ENCODE results near the gene SLC35B2.
A peak's percentile ranks its signal among the peaks of the same experiment; 100 is the strongest.

SLC35B2 gene

GRCh38 chr6:44217332-44218143 lies 39.8 kb downstream of the SLC35B2 start:
- TF ChIP-seq, protein P1, sequence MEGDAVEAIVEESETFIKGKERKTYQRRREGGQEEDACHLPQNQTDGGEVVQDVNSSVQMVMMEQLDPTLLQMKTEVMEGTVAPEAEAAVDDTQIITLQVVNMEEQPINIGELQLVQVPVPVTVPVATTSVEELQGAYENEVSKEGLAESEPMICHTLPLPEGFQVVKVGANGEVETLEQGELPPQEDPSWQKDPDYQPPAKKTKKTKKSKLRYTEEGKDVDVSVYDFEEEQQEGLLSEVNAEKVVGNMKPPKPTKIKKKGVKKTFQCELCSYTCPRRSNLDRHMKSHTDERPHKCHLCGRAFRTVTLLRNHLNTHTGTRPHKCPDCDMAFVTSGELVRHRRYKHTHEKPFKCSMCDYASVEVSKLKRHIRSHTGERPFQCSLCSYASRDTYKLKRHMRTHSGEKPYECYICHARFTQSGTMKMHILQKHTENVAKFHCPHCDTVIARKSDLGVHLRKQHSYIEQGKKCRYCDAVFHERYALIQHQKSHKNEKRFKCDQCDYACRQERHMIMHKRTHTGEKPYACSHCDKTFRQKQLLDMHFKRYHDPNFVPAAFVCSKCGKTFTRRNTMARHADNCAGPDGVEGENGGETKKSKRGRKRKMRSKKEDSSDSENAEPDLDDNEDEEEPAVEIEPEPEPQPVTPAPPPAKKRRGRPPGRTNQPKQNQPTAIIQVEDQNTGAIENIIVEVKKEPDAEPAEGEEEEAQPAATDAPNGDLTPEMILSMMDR (IDR thresholded peaks at IDR 0.05; ENCODE audit: poor library complexity, severe bottlenecking), result no peak
- H3K4me3 ChIP-seq (ENCODE audit: severe bottlenecking), result no peak overlapping the region
- no peak overlapping the region for H3K27ac ChIP-seq (ENCODE audit: poor library complexity, severe bottlenecking)

DNA sequence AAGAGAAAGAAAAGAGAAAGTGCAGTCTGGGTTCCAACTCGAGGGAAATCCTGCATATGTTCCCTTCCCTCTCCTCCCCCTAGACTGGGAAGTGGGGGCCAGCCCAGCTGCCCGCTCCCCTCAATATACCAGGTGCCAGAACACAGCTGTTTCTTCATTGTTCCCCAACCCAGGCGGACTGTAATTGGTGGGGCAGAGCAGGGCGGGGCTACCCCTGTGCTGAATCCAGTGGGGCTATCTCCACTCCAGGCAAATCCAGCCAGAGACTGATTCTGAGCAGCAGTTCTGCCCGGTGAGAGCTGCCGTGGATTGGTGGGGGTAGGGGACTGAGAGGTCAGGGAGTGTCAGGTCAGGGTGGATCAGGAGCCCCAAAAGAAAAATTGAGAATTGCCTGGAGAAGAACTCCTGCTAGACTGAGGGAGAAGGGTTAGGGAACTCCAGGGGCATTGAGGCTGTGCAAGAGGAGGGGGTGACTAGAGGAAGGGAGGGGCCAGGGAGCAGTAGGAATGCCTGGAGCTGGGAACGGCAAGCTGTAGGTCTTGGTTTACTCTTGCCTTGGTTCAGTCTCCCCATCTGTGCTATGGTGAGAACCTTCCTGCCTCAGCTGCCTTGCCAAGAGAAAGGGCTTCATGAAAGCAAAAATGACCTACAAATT lies 40.5 kb downstream of the SLC35B2 start, which contains the start of gene MYMX:
Gene MYMX (plus strand): TSS at position 250 of the 655 bp plus-strand sequence. CDS start 546 bp downstream, outside the sequence.
- Histone ChIP-seq H3K27ac (ENCODE audit: poor library complexity, severe bottlenecking) (no peak within 1 kb of the TSS), H3K36me3 (ENCODE audit: low read depth) (no peaks in the 10 kb centered on the region), H3K4me1 (ENCODE audit: insufficient read depth, poor library complexity, severe bottlenecking) (peaks cover 2% of the 10 kb centered on the region), H3K27me3 (ENCODE audit: insufficient read depth, poor library complexity, severe bottlenecking) (no peaks in the 10 kb centered on the region), H3K9me3 (ENCODE audit: severe bottlenecking) (no peaks in the 10 kb centered on the region), H3K4me3 (ENCODE audit: severe bottlenecking) (no peak within 1 kb of the TSS)
- ATAC-seq (ENCODE audit: low read depth), result no peak
- no peak for DNase-seq (ENCODE audit: low spot score)
- TF ChIP-seq, protein P1 (IDR thresholded peaks at IDR 0.05; ENCODE audit: poor library complexity, severe bottlenecking), result no peak

More at GRCh38 chr6:44217332-44218143, 39.8 kb downstream of the SLC35B2 start:
- no peaks in the 10 kb centered on the region for H3K9me3 ChIP-seq (ENCODE audit: severe bottlenecking)
- H3K36me3 ChIP-seq (ENCODE audit: low read depth), result no peaks in the 10 kb centered on the region
- H3K4me1 ChIP-seq (ENCODE audit: insufficient read depth, poor library complexity, severe bottlenecking), result peaks cover 4% of the 10 kb centered on the region
- ATAC-seq (ENCODE audit: low read depth) (peak; percentile 32; the same call in 1 of the 3 replicates), DNase-seq (ENCODE audit: low spot score) (no peak)
- no peaks in the 10 kb centered on the region for H3K27me3 ChIP-seq (ENCODE audit: insufficient read depth, poor library complexity, severe bottlenecking)

DNA sequence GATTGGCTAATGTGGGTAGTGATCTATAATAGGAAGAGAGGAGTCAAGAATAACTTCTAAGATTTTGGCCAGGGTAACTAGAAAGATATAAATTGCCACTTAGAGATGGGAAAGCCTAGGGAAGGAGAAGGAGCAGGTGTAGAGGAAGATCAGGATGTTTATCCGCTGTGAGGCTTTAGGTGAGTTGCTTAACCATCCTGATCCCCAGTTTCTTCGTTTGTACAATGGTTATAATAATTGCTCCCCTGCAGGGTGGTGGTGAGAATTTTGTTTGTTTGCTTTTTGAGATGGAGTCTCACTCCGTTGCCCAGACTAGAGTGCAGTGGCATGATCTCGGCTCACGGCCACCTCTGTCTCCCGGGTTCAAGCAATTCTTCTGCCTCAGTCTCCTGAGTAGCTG lies 43.0 kb downstream of the SLC35B2 start:
- Histone ChIP-seq H3K27ac (ENCODE audit: poor library complexity, severe bottlenecking) (no peak overlapping the region), H3K9me3 (ENCODE audit: severe bottlenecking) (no peaks in the 10 kb centered on the region), H3K4me1 (ENCODE audit: insufficient read depth, poor library complexity, severe bottlenecking) (no peaks in the 10 kb centered on the region), H3K27me3 (ENCODE audit: insufficient read depth, poor library complexity, severe bottlenecking) (no peaks in the 10 kb centered on the region), H3K36me3 (ENCODE audit: low read depth) (no peaks in the 10 kb centered on the region), H3K4me3 (ENCODE audit: severe bottlenecking) (no peak overlapping the region)
- DNase-seq (ENCODE audit: low spot score) (no peak), ATAC-seq (ENCODE audit: low read depth) (no peak)
- TF ChIP-seq, protein P1 (IDR thresholded peaks at IDR 0.05; ENCODE audit: poor library complexity, severe bottlenecking), result no peak

GRCh38 chr6:44211284-44211683 lies 46.0 kb downstream of the SLC35B2 start:
- H3K9me3 ChIP-seq (ENCODE audit: severe bottlenecking), result no peaks in the 10 kb centered on the region
- no peak overlapping the region for H3K27ac ChIP-seq (ENCODE audit: poor library complexity, severe bottlenecking)
- no peak overlapping the region for H3K4me3 ChIP-seq (ENCODE audit: severe bottlenecking)
- no peaks in the 10 kb centered on the region for H3K36me3 ChIP-seq (ENCODE audit: low read depth)
- TF ChIP-seq, protein P1 (IDR thresholded peaks at IDR 0.05; ENCODE audit: poor library complexity, severe bottlenecking), result no peak
- H3K4me1 ChIP-seq (ENCODE audit: insufficient read depth, poor library complexity, severe bottlenecking), result no peaks in the 10 kb centered on the region
- no peaks in the 10 kb centered on the region for H3K27me3 ChIP-seq (ENCODE audit: insufficient read depth, poor library complexity, severe bottlenecking)
- ATAC-seq (ENCODE audit: low read depth) (no peak), DNase-seq (ENCODE audit: low spot score) (no peak)
